ENCODE data around the gene RAPGEF2. TPM values are rescaled to one million over a fixed set of nuclear protein-coding genes. Genes with fewer than 3 reads are reported as not detected.

Gene RAPGEF2
- total and polyA plus RNA-seq, 2 of the 8 experiments (the other 6 are each of a cell fraction or from before 2014, with no cell fraction given): 24.4 to 48.6 TPM

DNA sequence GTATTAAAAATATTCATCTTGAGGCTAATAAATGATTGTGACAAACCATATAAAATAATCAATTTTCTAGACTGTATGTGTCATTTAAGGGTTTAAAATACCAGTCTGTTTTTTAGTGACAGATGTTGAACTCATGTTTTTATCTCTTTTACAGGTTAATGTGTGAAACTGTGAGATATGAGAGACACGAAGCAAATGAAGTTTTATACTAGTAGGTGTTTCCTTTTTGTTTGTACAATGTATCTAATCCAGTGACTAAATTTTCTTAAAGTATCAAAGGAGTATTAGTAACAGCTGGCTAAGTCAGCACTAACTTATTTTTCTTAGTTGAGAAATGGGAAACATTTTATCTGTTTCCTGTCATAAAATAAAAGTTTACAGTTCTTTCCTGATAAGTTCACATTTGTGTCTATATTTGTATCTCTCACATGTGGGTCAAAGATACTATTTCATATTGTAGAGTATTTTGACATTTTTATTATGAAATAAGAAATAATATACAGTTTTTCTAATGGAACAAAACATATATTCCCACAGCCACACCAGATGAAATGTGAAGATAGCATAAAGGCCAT is 90.3 kb downstream of the RAPGEF2 start:
- no peak overlapping the region for H3K23ac ChIP-seq (ENCODE audit: insufficient read length)
- H2BK5ac ChIP-seq (ENCODE audit: low read depth, low read length): no peak overlapping the region
- H4K91ac ChIP-seq (replicated peaks; ENCODE audit: insufficient read length, low read length): no peak overlapping the region
- TF ChIP-seq KDM1A (IDR thresholded peaks at IDR 0.05; ENCODE audit: borderline replicate concordance, low read length) (no peak), TBP (IDR thresholded peaks at IDR 0.05; ENCODE audit: low read depth, low read length) (no peak), POU5F1 (IDR thresholded peaks at IDR 0.05; ENCODE audit: low read depth, low read length) (no peak), CHD2 (IDR thresholded peaks at IDR 0.05; ENCODE audit: low read length) (no peak), TAF1 (IDR thresholded peaks at IDR 0.05; ENCODE audit: low read depth, low read length) (no peak), TAF7 (optimal IDR thresholded peaks at IDR 0.05; ENCODE audit: borderline replicate concordance, low read depth, low read length) (no peak), POLR2A (IDR thresholded peaks at IDR 0.05; ENCODE audit: control extremely low read depth in 1 of 2, low read depth in 2 of 2, low read length in 2 of 2) (no peak), RAD21 (IDR thresholded peaks at IDR 0.05 in 1 of 2, conservative IDR thresholded peaks at IDR 0.05 in 1 of 2; ENCODE audit: low read depth in 2 of 2, low read length in 2 of 2) (no peak), EGR1 (IDR thresholded peaks at IDR 0.05; ENCODE audit: borderline replicate concordance, low read depth, low read length) (no peak), SP2 (IDR thresholded peaks at IDR 0.05; ENCODE audit: low read length) (no peak), FOSL1 (IDR thresholded peaks at IDR 0.05; ENCODE audit: insufficient read depth, low read depth, low read length) (no peak), GABPA (IDR thresholded peaks at IDR 0.05; ENCODE audit: borderline replicate concordance, insufficient read depth, low read length) (no peak), SIN3A (conservative IDR thresholded peaks at IDR 0.05 in 1 of 2, IDR thresholded peaks at IDR 0.05 in 1 of 2; ENCODE audit: low read depth in 1 of 2, low read length in 2 of 2) (no peak)
- TF ChIP-seq, protein P1, sequence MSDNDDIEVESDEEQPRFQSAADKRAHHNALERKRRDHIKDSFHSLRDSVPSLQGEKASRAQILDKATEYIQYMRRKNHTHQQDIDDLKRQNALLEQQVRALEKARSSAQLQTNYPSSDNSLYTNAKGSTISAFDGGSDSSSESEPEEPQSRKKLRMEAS (IDR thresholded peaks at IDR 0.05): no peak
- H3K4ac ChIP-seq (replicated peaks; ENCODE audit: insufficient read length, low read depth, low read length): no peak overlapping the region
- H3K36me3 ChIP-seq (ENCODE audit: control insufficient read depth in 2 of 4, insufficient read depth in 4 of 4, low read length in 3 of 4): no peaks in the 10 kb centered on the region
- no peak overlapping the region for H3K56ac ChIP-seq (replicated peaks; ENCODE audit: insufficient read length, low read depth, low read length)
- H4K8ac ChIP-seq (ENCODE audit: extremely low read depth, insufficient read depth, low read length): no peak overlapping the region
- no peak overlapping the region for H2BK12ac ChIP-seq (ENCODE audit: low read depth, low read length)
- no peaks in the 10 kb centered on the region for H3K9me3 ChIP-seq (ENCODE audit: insufficient read depth in 2 of 2, low read depth in 1 of 2, low read length in 1 of 2)
- H3K4me3 ChIP-seq (ENCODE audit: extremely low read depth in 1 of 4, insufficient read depth in 2 of 4, low read depth in 3 of 4, low read length in 4 of 4): no peak overlapping the region
- no peak overlapping the region for H2AFZ ChIP-seq (ENCODE audit: low read length)
- H3K4me1 ChIP-seq (replicated peaks in 1 of 4; ENCODE audit: control insufficient read depth in 3 of 4, insufficient read depth in 4 of 4, low read length in 3 of 4): peaks cover 2 to 7% (median 6%) of the 10 kb centered on the region in 4 experiments; a peak in 6 of 7 replicates
- H2BK15ac ChIP-seq (ENCODE audit: low read length): no peak overlapping the region
- WGBS, 2 experiments (ENCODE audit: extremely low coverage in 1 of 2, insufficient coverage in 1 of 2, insufficient read length in 1 of 2, insufficient replicate concordance in 2 of 2, low coverage in 1 of 2, low lambda C conversion rate in 2 of 2, missing lambda C conversion rate in 1 of 2): 88% methylated on average over 1 of the region's 1 CpG; no CpG with 5 or more reads in 1 of the 2 experiments
- no peak overlapping the region for H2AK5ac ChIP-seq (ENCODE audit: low read depth, low read length)
- no peak overlapping the region for H3K27ac ChIP-seq (ENCODE audit: low read depth, low read length)
- no peaks in the 10 kb centered on the region; a peak in 1 of 4 replicates for H3K79me2 ChIP-seq (ENCODE audit: control insufficient read depth in 1 of 2, insufficient read depth in 2 of 2, low read length in 2 of 2)
- no peak overlapping the region for H3K18ac ChIP-seq (ENCODE audit: extremely low read depth, low read length)
- no peak overlapping the region for H3K9ac ChIP-seq (replicated peaks in 1 of 4; ENCODE audit: extremely low read depth in 1 of 4, low read depth in 3 of 4, low read length in 3 of 4)
- CTCF ChIA-PET (ENCODE audit: partially characterized antibody): interaction anchor here (0.9 to 5.4 kb wide), 7 partner anchors 9 to 342 kb away, joined by 3 to 54 read pairs (median 4); no protein-coding TSS in a partner anchor
- H4K5ac ChIP-seq (ENCODE audit: insufficient read length, low read depth, low read length): no peak overlapping the region
- no peaks in the 10 kb centered on the region for H3K27me3 ChIP-seq (replicated peaks in 1 of 4; ENCODE audit: control insufficient read depth in 3 of 4, extremely low read depth in 1 of 4, insufficient read depth in 3 of 4, low read length in 3 of 4)
- FAIRE-seq (no peak), DNase-seq (ENCODE audit: low read depth in 1 of 2, low spot score in 2 of 2) (no peak)
- no peak overlapping the region for H3K14ac ChIP-seq (ENCODE audit: insufficient read length)
- POLR2A ChIA-PET (ENCODE audit: partially characterized antibody): no interaction called here
- H3K4me2 ChIP-seq (ENCODE audit: insufficient read depth in 1 of 2, low read depth in 2 of 2, low read length in 2 of 2): no peak overlapping the region
- H2BK20ac ChIP-seq (ENCODE audit: low read length): no peak overlapping the region
- no peaks in the 10 kb centered on the region for H4K20me1 ChIP-seq (replicated peaks in 1 of 2; ENCODE audit: control insufficient read depth in 1 of 2, insufficient read depth in 2 of 2, low read length in 2 of 2)
- H2BK120ac ChIP-seq (replicated peaks; ENCODE audit: low read depth, low read length): no peak overlapping the region
- no peaks in the 10 kb centered on the region; the same call in 1 of the 2 replicates for H3K23me2 ChIP-seq (ENCODE audit: low read depth, low read length)
- no peaks in the 10 kb centered on the region; the same call in 1 of the 2 replicates for H3K79me1 ChIP-seq (ENCODE audit: low read depth, low read length)

Data from H1 (cell line).